ENCODE measurements around the gene YWHAE.

YWHAE gene

DNA sequence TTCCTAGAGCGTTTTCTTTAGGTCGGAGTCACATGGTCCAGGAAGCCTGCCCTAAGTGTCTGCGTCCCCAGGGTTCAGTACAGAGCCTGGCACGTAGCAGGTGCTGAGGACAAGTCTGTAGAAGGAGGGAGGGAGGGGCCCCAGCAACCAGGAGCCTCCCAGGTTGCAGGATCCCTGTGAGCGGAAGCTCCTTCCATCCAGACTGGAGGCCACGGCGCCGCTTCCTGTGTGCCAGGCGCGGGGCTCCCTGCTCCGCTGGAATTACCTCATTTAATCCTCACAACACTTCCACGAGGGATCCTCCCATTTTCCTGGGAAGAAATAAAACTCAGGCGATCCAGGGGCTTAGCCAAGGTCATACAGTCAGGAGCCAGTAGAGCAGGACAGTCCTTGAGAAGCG is 98.5 kb downstream of the YWHAE start:
- TF ChIP-seq CTCF (IDR thresholded peaks at IDR 0.05; ENCODE audit: insufficient read depth, low read length, poor library complexity, severe bottlenecking): no peak
- no peak for TF ChIP-seq EZH2phosphoT487 (conservative IDR thresholded peaks at IDR 0.05; ENCODE audit: low read length)
- Histone ChIP-seq H4K20me1 (ENCODE audit: low read depth, low read length) (no peaks in the 10 kb centered on the region), H3K9ac (ENCODE audit: low read length) (no peak overlapping the region), H3K27ac (ENCODE audit: low read depth, low read length) (no peak overlapping the region), H2AFZ (ENCODE audit: low read depth, low read length, severe bottlenecking) (no peak overlapping the region), H3K9me2 (replicated peaks; ENCODE audit: insufficient read depth, low read length) (no peaks in the 10 kb centered on the region), H3K4me2 (ENCODE audit: low read depth, low read length, poor library complexity, severe bottlenecking) (no peak overlapping the region), H3K36me3 (ENCODE audit: low read length) (no peaks in the 10 kb centered on the region), H3K4me3 (ENCODE audit: insufficient read depth, low read length, poor library complexity, severe bottlenecking) (no peak overlapping the region), H3K9me3 (ENCODE audit: insufficient read depth, low read length) (no peaks in the 10 kb centered on the region), H3F3A (ENCODE audit: insufficient read depth) (no peaks in the 10 kb centered on the region), H3K79me2 (ENCODE audit: insufficient read depth, low read length) (no peaks in the 10 kb centered on the region), H3K27me3 (ENCODE audit: low read length) (no peaks in the 10 kb centered on the region)

GRCh38 chr17:1300371-1300905 is 99.6 kb downstream of the YWHAE start:
- H3K27me3 ChIP-seq (ENCODE audit: low read length): no peaks in the 10 kb centered on the region
- H3K36me3 ChIP-seq (ENCODE audit: low read length): no peaks in the 10 kb centered on the region
- H3K4me3 ChIP-seq (ENCODE audit: insufficient read depth, low read length, poor library complexity, severe bottlenecking): no peak overlapping the region
- H3K9me2 ChIP-seq (replicated peaks; ENCODE audit: insufficient read depth, low read length): no peaks in the 10 kb centered on the region
- H3K79me2 ChIP-seq (ENCODE audit: insufficient read depth, low read length): no peaks in the 10 kb centered on the region
- no peak overlapping the region for H3K9ac ChIP-seq (ENCODE audit: low read length)
- no peak overlapping the region for H3K4me2 ChIP-seq (ENCODE audit: low read depth, low read length, poor library complexity, severe bottlenecking)
- TF ChIP-seq CTCF (IDR thresholded peaks at IDR 0.05; ENCODE audit: insufficient read depth, low read length, poor library complexity, severe bottlenecking) (no peak), EZH2phosphoT487 (conservative IDR thresholded peaks at IDR 0.05; ENCODE audit: low read length) (no peak)
- no peak overlapping the region for H2AFZ ChIP-seq (ENCODE audit: low read depth, low read length, severe bottlenecking)
- H3K27ac ChIP-seq (ENCODE audit: low read depth, low read length): no peak overlapping the region
- H3F3A ChIP-seq (ENCODE audit: insufficient read depth): no peaks in the 10 kb centered on the region
- H3K9me3 ChIP-seq (ENCODE audit: insufficient read depth, low read length): no peaks in the 10 kb centered on the region
- H4K20me1 ChIP-seq (ENCODE audit: low read depth, low read length): no peaks in the 10 kb centered on the region

DNA sequence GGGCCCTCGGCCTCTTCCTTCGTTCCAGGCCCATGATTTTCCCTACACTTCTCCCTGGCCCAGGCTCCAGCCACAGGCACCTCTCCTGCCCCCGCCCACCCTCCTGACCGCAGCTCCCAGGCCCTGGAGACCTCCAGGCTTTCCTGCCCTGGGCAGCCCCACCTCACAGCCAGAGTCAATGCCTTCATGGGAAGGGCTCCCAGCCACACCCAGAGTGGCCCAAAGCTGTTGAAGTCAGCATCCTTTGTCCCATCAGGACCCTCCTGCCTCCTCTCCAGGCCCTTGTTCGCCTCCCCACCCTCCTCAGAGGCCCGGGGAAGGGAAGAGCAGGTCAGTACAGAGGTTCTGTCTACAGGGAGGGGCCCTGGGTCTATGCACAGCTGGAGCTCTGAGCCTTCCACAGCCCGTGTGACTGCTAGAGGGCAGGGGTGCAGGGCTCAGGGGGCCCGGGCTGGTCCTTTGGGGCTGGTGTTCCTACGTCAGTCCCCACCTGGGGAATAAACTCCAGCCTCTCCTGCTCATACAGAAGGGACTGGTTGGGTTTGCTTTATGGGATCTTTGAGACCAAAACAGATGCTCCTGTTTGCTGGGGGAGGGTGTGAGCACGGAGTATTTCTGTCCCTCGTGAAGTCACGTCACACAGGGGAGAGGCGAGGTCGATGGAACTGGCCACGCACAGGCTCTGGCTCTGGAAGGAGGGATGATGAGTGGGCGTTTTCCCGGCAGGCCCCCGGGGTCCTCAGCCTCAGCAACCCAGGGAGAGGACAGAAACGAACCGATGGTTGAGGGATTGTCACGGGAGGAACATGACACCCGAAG is 100.3 kb downstream of the YWHAE start:
- no peaks in the 10 kb centered on the region for H3K36me3 ChIP-seq (ENCODE audit: low read length)
- H3K79me2 ChIP-seq (ENCODE audit: insufficient read depth, low read length): no peaks in the 10 kb centered on the region
- no peaks in the 10 kb centered on the region for H3K9me3 ChIP-seq (ENCODE audit: insufficient read depth, low read length)
- no peaks in the 10 kb centered on the region for H3K9me2 ChIP-seq (replicated peaks; ENCODE audit: insufficient read depth, low read length)
- no peak overlapping the region for H2AFZ ChIP-seq (ENCODE audit: low read depth, low read length, severe bottlenecking)
- no peak overlapping the region for H3K9ac ChIP-seq (ENCODE audit: low read length)
- H3K4me2 ChIP-seq (ENCODE audit: low read depth, low read length, poor library complexity, severe bottlenecking): no peak overlapping the region
- H3K27me3 ChIP-seq (ENCODE audit: low read length): no peaks in the 10 kb centered on the region
- TF ChIP-seq CTCF (IDR thresholded peaks at IDR 0.05; ENCODE audit: insufficient read depth, low read length, poor library complexity, severe bottlenecking): no peak
- no peak for TF ChIP-seq EZH2phosphoT487 (conservative IDR thresholded peaks at IDR 0.05; ENCODE audit: low read length)
- H4K20me1 ChIP-seq (ENCODE audit: low read depth, low read length): no peaks in the 10 kb centered on the region
- no peak overlapping the region for H3K4me3 ChIP-seq (ENCODE audit: insufficient read depth, low read length, poor library complexity, severe bottlenecking)
- H3F3A ChIP-seq (ENCODE audit: insufficient read depth): no peaks in the 10 kb centered on the region
- H3K27ac ChIP-seq (ENCODE audit: low read depth, low read length): no peak overlapping the region
